OCI-LY3 (cell line): ENCODE measurements around the gene TFDP1.

Experiments
- H2AFZ ChIP-seq: fragments of 200-600, 300-600 bp; shearing (Covaris generic); 2 replicates; pipeline ENCODE4 v1.6.0; 2014; ENCODE audit warnings: antibody characterized with exemption, low read depth, low read length
- H3K27ac ChIP-seq: fragments of 200-600, 300-600 bp; sonication (generic); 2 replicates; pipeline ENCODE4 v1.5.1; 2014; ENCODE audit warnings: mild to moderate bottlenecking, low read length, moderate library complexity, mixed read lengths
- H3K27me3 ChIP-seq: fragments of 200-600, 300-600 bp; sonication (generic); 2 replicates; pipeline ENCODE4 v1.6.1; 2014; ENCODE audit warnings: low read depth, low read length, mixed read lengths
- H3K36me3 ChIP-seq: fragments of 200-600, 300-600 bp; sonication (generic); replicated peaks from 2 replicates; pipeline ENCODE3; 2014; ENCODE audit warnings: low read depth, low read length, mixed read lengths
- H3K4me1 ChIP-seq: fragments of 300-600, 200-600 bp; sonication (generic); 2 replicates; pipeline ENCODE4 v1.6.1; 2014; ENCODE audit warnings: low read length, mixed read lengths
- H3K4me2 ChIP-seq: fragments of 200-600, 300-600 bp; sonication (generic); 2 replicates; pipeline ENCODE4 v1.6.1; 2014; ENCODE audit warnings: low read length, mixed read lengths
- H3K4me3 ChIP-seq: fragments of 300-600, 200-600 bp; sonication (generic); 2 replicates; pipeline ENCODE4 v1.5.1; 2014; ENCODE audit warnings: antibody characterized with exemption, mild to moderate bottlenecking, low read length, moderate library complexity
- H3K79me2 ChIP-seq: fragments of 300-600, 200-600 bp; shearing (Covaris generic); 2 replicates; pipeline ENCODE4 v1.6.1; 2014; ENCODE audit warnings: mild to moderate bottlenecking, low read length, mixed read lengths
- H3K9ac ChIP-seq: fragments of 300-600, 200-600 bp; shearing (Covaris generic); 2 replicates; pipeline ENCODE4 v1.6.0; 2014; ENCODE audit warnings: mild to moderate bottlenecking, low read length, moderate library complexity
- H3K9me3 ChIP-seq: fragments of 200-600, 300-600 bp; shearing (Covaris generic); 2 replicates; pipeline ENCODE4 v1.6.1; 2014; ENCODE audit warnings: low read length, mixed read lengths; ENCODE audit not compliant: insufficient read depth
- H4K20me1 ChIP-seq: fragments of 200-600, 300-600 bp; sonication (generic); 2 replicates; pipeline ENCODE4 v1.6.1; 2016; ENCODE audit warnings: low read length, mixed read lengths; ENCODE audit not compliant: insufficient read depth
- CTCF ChIP-seq: fragments of 200-600, 300-600 bp; sonication (generic); IDR thresholded peaks from 2 replicates; pipeline ENCODE4 v1.5.1; 2014; ENCODE audit warnings: antibody characterized with exemption, low read length, low read depth
- EZH2phosphoT487 ChIP-seq: fragments of 200-600 bp; shearing (Covaris generic); IDR thresholded peaks from 2 replicates; pipeline ENCODE4 v1.6.1; 2018; ENCODE audit warnings: antibody characterized with exemption, mixed run types, low read depth

Gene TFDP1

GRCh38 chr13:113607889-113608635 lies 23.5 kb downstream of the TFDP1 start:
- Histone ChIP-seq H3K27ac (no peak overlapping the region), H3K36me3 (peaks cover 61% of the 10 kb centered on the region), H3K79me2 (peaks cover 100% of the 10 kb centered on the region), H2AFZ (no peak overlapping the region), H4K20me1 (peaks cover 97% of the 10 kb centered on the region), H3K4me3 (no peak overlapping the region), H3K4me2 (no peak overlapping the region), H3K27me3 (no peaks in the 10 kb centered on the region), H3K4me1 (no peaks in the 10 kb centered on the region), H3K9me3 (no peaks in the 10 kb centered on the region), H3K9ac (no peak overlapping the region)
- TF ChIP-seq EZH2phosphoT487 (no peak), CTCF (no peak)

GRCh38 chr13:113608967-113609533 lies 24.5 kb downstream of the TFDP1 start:
- Histone ChIP-seq H4K20me1 (peaks cover 97% of the 10 kb centered on the region), H3K9me3 (no peaks in the 10 kb centered on the region), H3K27me3 (no peaks in the 10 kb centered on the region), H3K36me3 (peaks cover 67% of the 10 kb centered on the region), H3K79me2 (peaks cover 100% of the 10 kb centered on the region), H3K4me1 (no peaks in the 10 kb centered on the region), H3K4me3 (no peak overlapping the region), H3K4me2 (no peak overlapping the region), H3K9ac (no peak overlapping the region), H2AFZ (no peak overlapping the region), H3K27ac (no peak overlapping the region)
- TF ChIP-seq EZH2phosphoT487: no peak
- TF ChIP-seq CTCF: no peak

- Histone ChIP-seq H3K9ac (no peak overlapping the region), H4K20me1 (peaks cover 97% of the 10 kb centered on the region), H2AFZ (no peak overlapping the region), H3K27me3 (no peaks in the 10 kb centered on the region), H3K4me3 (no peak overlapping the region), H3K4me2 (no peak overlapping the region), H3K9me3 (no peaks in the 10 kb centered on the region), H3K36me3 (peaks cover 70% of the 10 kb centered on the region), H3K79me2 (peaks cover 100% of the 10 kb centered on the region), H3K4me1 (no peaks in the 10 kb centered on the region), H3K27ac (no peak overlapping the region)
- TF ChIP-seq CTCF (no peak), EZH2phosphoT487 (no peak)
Observed at GRCh38 chr13:113609616-113610015, 25.1 kb downstream of the TFDP1 start.

- H3K9me3 ChIP-seq: no peaks in the 10 kb centered on the region
- H3K27me3 ChIP-seq: no peaks in the 10 kb centered on the region
- no peaks in the 10 kb centered on the region for H3K4me1 ChIP-seq
- no peak overlapping the region for H3K4me3 ChIP-seq
- no peak overlapping the region for H3K9ac ChIP-seq
- peaks cover 100% of the 10 kb centered on the region for H3K79me2 ChIP-seq
- TF ChIP-seq CTCF (no peak), EZH2phosphoT487 (no peak)
- H2AFZ ChIP-seq: no peak overlapping the region
- H3K36me3 ChIP-seq: peaks cover 72% of the 10 kb centered on the region
- H3K27ac ChIP-seq: no peak overlapping the region
- no peak overlapping the region for H3K4me2 ChIP-seq
- H4K20me1 ChIP-seq: peaks cover 97% of the 10 kb centered on the region
Observed at GRCh38 chr13:113610266-113610665, 25.7 kb downstream of the TFDP1 start.
